Rectal smooth muscle tissue (tissue), 1 donor: ENCODE measurements around the gene AGO1.
A peak's percentile ranks its signal among the peaks of the same experiment; 100 is the strongest.

Experiments used
- H3K27ac ChIP-seq: one replicate; pipeline ENCODE4 v1.7.0; 2013; ENCODE audit warnings: low read depth, low read length, inconsistent platforms
- H3K27me3 ChIP-seq: one replicate; pipeline ENCODE4 v1.7.0; 2013; ENCODE audit warnings: low read length; ENCODE audit not compliant: control insufficient read depth, insufficient read depth
- H3K36me3 ChIP-seq: one replicate; pipeline ENCODE4 v1.7.0; 2013; ENCODE audit warnings: low read length; ENCODE audit not compliant: control insufficient read depth, insufficient read depth
- H3K4me1 ChIP-seq: one replicate; pipeline ENCODE4 v1.7.0; 2013; ENCODE audit warnings: low read length; ENCODE audit not compliant: control insufficient read depth, insufficient read depth
- H3K4me3 ChIP-seq: one replicate; pipeline ENCODE4 v1.7.0; 2013; ENCODE audit warnings: low read length
- H3K9ac ChIP-seq: one replicate; pipeline ENCODE4 v1.7.0; 2013; ENCODE audit warnings: low read length

The AGO1 gene

GRCh38 chr1:35930593-35931445, 47.8 kb downstream of the AGO1 start, which contains the start of gene AGO3:
AGO3 (plus strand) TSS chr1:35931105; CDS start chr1:35931427, 322 bp downstream.
- Histone ChIP-seq H3K27me3 (no peaks in the 10 kb centered on the region), H3K27ac (peak within 1 kb of the TSS; percentile 99), H3K4me1 (peaks cover 3% of the 10 kb centered on the region), H3K36me3 (no peaks in the 10 kb centered on the region), H3K9ac (peak within 1 kb of the TSS; percentile 69), H3K4me3 (peak within 1 kb of the TSS; percentile 91)

DNA sequence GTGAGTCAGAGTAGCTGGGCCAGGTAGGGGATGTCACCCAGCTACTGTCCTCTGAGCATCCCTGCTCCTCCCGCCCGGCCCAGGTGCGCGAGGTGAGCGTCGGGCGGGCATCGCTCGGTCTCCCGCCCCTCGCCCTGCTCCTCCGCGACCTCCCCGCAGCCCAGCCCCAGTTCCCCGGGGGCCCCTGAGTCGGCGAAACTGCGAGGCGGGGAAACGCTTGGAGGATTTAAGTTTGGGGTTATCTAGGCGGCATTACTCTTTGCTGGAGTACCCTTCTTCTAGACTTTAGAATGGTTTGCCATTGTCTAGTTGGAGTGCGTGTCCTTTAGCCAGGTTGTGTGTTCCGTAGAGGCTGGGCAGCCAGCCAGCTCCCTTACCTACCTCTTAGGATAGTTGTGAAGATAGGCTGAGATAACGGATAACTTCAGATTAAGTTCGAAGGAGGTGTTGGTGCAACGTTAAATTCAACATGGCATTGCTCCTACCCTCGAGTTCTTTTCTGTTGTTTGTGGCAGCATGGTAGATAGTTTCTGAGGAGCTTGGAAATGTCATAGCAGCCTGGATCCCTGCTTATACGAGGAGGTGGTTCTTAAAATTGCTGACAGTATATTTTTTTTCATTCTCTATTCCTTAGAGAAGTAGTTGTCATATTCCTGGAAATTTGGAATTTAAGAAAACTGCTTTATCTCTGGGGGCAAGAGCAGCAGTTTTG, 48.6 kb downstream of the AGO1 start:
- Histone ChIP-seq H3K9ac (peak overlapping the region; percentile 20), H3K4me1 (peaks cover 3% of the 10 kb centered on the region), H3K4me3 (peak overlapping the region; percentile 91), H3K27ac (peak overlapping the region; percentile 99), H3K36me3 (no peaks in the 10 kb centered on the region), H3K27me3 (no peaks in the 10 kb centered on the region)

GRCh38 chr1:35932158-35932636, 49.2 kb downstream of the AGO1 start:
- Histone ChIP-seq H3K4me3 (peak overlapping the region; percentile 91), H3K4me1 (peaks cover 3% of the 10 kb centered on the region), H3K36me3 (no peaks in the 10 kb centered on the region), H3K9ac (no peak overlapping the region), H3K27ac (no peak overlapping the region), H3K27me3 (no peaks in the 10 kb centered on the region)

DNA sequence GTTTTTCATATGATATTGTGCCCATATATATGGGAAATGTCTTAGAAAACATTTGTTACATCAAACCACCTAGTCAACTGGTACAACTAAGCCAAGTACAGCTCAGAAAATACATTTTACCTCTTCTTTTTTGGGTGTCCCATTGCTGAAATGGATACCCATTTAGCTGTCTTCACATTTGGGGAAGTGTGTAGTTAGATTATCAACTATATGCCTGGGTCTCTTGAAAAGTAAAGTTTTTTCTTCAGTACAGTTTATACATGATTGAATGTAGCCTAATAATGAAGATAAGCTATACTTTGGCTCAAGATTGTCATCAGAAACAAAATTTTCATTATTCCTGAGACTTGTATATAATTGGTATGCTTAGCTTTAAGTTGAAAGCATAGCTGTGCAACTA, 49.9 kb downstream of the AGO1 start:
- no peaks in the 10 kb centered on the region for H3K36me3 ChIP-seq
- no peaks in the 10 kb centered on the region for H3K27me3 ChIP-seq
- no peak overlapping the region for H3K27ac ChIP-seq
- no peak overlapping the region for H3K9ac ChIP-seq
- H3K4me1 ChIP-seq, result peaks cover 3% of the 10 kb centered on the region
- no peak overlapping the region for H3K4me3 ChIP-seq

DNA sequence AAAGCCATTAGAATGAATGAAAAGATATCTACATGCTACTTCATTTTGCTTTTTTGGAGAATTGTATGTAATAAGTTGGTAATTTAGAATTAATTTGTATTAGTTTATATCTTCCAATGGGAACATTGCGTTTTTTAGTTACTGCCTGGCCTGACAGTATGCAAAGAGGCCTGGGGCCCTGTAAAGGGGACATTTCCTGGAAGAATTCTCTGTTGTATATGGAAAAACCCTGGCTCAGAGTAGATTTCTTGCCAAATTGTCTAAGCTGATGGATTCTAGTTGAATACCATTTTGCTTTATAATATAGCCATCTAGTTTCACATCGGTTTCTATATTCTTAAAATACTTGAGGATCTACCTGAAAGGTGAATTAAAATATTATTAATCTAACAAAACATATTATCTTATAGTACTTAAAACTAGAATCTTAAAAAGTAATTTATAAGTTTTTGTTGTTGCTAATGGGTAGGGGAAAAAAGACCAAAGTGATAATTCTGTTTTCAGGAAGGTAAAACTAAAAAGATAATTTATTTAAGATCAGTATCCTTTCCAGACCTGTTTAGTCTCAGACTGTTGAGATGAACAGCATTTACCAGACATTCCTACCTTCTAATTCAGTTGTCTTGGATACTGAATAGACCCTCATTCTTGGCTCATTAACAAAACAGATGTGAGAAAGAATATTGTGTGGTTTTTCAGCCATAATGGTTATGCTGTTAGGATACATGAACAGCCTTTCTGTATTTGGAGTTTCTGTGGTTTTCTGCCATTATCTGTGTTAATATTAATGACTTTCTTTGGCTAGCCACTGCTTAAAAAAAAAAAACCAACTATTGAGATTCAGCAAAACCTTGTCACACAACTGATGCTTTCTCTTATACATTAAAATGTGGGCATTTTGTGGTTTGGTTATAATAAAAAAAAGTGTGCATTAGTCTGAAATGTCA, 52.7 kb downstream of the AGO1 start:
- Histone ChIP-seq H3K4me3 (no peak overlapping the region), H3K27me3 (no peaks in the 10 kb centered on the region), H3K27ac (no peak overlapping the region), H3K36me3 (no peaks in the 10 kb centered on the region), H3K9ac (no peak overlapping the region), H3K4me1 (peaks cover 3% of the 10 kb centered on the region)

DNA sequence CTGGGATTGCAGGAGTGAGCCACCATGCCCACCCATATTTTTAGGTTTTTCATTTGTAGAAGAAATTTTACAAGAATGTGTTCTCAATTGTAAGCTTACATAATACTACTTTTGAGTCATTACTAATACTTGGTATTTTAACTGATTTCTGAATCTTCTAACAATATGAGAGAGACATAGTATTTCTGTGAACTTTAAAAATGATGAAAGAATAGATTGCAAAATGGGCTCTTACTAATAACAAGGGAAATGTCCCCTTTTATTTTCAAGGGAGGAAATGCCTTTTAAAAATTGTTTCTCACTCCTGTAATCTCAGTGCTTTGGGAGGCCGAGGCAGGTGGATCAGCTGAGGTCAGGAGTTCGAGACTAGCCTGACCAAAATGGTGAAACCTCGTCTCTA, 53.8 kb downstream of the AGO1 start:
- Histone ChIP-seq H3K4me1 (peaks cover under 1% of the 10 kb centered on the region), H3K27me3 (no peaks in the 10 kb centered on the region), H3K36me3 (no peaks in the 10 kb centered on the region), H3K27ac (no peak overlapping the region), H3K4me3 (no peak overlapping the region), H3K9ac (no peak overlapping the region)

DNA sequence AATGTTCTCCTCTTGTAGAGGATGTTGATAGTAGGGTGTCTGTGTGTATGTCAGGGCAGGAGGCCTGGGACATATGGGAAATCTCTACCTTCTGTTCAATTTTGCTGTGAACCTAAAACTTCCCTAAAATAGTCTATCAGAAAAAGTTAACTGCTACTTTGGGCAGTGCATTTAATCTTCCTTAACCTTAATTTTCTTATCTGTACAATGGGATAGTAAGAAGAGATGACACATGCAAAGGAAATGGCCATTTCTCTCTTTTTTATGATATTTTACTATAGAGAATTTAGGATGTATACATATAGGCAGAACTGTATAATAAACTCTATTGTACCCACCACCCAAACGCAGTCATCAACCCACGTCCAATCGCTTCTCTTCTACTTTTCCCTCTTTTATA, 56.5 kb downstream of the AGO1 start:
- H3K36me3 ChIP-seq, result no peaks in the 10 kb centered on the region
- no peak overlapping the region for H3K9ac ChIP-seq
- H3K27ac ChIP-seq, result no peak overlapping the region
- no peak overlapping the region for H3K4me3 ChIP-seq
- H3K27me3 ChIP-seq, result no peaks in the 10 kb centered on the region
- peaks cover 2% of the 10 kb centered on the region for H3K4me1 ChIP-seq

DNA sequence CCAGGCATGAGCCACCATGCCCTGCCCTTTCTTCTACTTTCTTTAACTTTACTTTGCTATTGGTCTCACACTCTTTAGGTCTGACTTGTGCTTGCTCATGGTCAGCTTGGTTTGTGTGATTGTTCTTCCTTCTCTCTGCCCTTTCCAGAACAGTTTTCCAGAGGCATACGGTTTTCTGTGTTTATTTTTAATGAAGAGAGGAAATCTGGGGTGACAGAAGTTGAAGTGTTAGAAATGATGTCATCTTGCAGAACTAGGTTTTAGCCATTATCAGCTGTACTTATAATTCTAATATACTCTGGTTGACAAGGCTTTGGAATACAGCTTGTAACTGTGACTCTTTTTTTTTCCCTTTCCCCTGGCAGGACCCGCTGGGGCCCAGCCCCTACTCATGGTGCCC, 62.3 kb downstream of the AGO1 start:
- Histone ChIP-seq H3K36me3 (no peaks in the 10 kb centered on the region), H3K27ac (no peak overlapping the region), H3K4me3 (no peak overlapping the region), H3K4me1 (peaks cover 2% of the 10 kb centered on the region), H3K9ac (no peak overlapping the region), H3K27me3 (no peaks in the 10 kb centered on the region)

- Histone ChIP-seq H3K36me3 (no peaks in the 10 kb centered on the region), H3K4me3 (no peak overlapping the region), H3K27ac (no peak overlapping the region), H3K4me1 (no peaks in the 10 kb centered on the region), H3K27me3 (no peaks in the 10 kb centered on the region), H3K9ac (no peak overlapping the region)
These were observed 64.5 kb downstream of the AGO1 start for GRCh38 chr1:35947547-35947946.

DNA sequence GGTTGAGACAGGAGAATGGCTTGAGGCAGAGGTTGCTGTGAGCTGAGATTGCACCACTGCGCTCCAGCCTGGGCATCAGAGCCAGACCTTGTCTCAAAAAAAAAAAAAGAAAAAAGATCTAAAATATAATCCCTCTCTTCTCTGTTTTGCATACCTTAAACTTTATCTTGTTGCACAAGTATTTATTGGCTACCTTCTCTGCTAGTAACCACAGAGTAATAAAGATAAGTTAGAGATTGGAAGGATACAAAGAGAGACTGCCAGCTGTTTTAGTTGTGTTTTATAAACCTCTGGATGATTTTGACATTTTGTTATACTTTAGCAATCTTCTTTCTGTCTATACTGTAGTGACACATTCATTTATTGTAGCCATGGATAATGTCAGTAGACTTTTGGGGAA, 75.5 kb downstream of the AGO1 start:
- no peak overlapping the region for H3K27ac ChIP-seq
- H3K4me1 ChIP-seq, result no peaks in the 10 kb centered on the region
- no peak overlapping the region for H3K4me3 ChIP-seq
- H3K36me3 ChIP-seq, result no peaks in the 10 kb centered on the region
- no peak overlapping the region for H3K9ac ChIP-seq
- no peaks in the 10 kb centered on the region for H3K27me3 ChIP-seq

GRCh38 chr1:35959304-35959703, 76.3 kb downstream of the AGO1 start:
- H3K36me3 ChIP-seq, result no peaks in the 10 kb centered on the region
- no peak overlapping the region for H3K4me3 ChIP-seq
- no peak overlapping the region for H3K9ac ChIP-seq
- no peak overlapping the region for H3K27ac ChIP-seq
- no peaks in the 10 kb centered on the region for H3K4me1 ChIP-seq
- H3K27me3 ChIP-seq, result no peaks in the 10 kb centered on the region

- H3K4me3 ChIP-seq, result no peak overlapping the region
- no peak overlapping the region for H3K27ac ChIP-seq
- H3K4me1 ChIP-seq, result no peaks in the 10 kb centered on the region
- H3K27me3 ChIP-seq, result no peaks in the 10 kb centered on the region
- no peaks in the 10 kb centered on the region for H3K36me3 ChIP-seq
- H3K9ac ChIP-seq, result no peak overlapping the region
These were observed 79.9 kb downstream of the AGO1 start for GRCh38 chr1:35962952-35963351.
